A673 (cell line): ENCODE data around the gene FSIP1. TPM values are rescaled to one million over a fixed set of nuclear protein-coding genes. Genes with fewer than 3 reads are reported as not detected.

Source experiments
- BruUV-seq: library from RNA; stranded (reverse); fragments of 400-500 nt; replicated peaks from 2 replicates; lab custom pipeline; 2021; lab: Mats Ljungman, UMichigan
- CTCF ChIA-PET: fragments of 300-600 bp; sonication (Branson Sonifier 250); formaldehyde crosslinking; loops from one replicate; lab custom pipeline; 2022; ENCODE audit warnings: antibody characterized with exemption; lab: Charles Lee
- POLR2A ChIA-PET: fragments of 300-600 bp; sonication (Branson Sonifier 250); formaldehyde crosslinking; loops from one replicate; lab custom pipeline; 2022; ENCODE audit warnings: antibody characterized with exemption; ENCODE audit not compliant: low non-redundant PET; lab: Charles Lee
- DNase-seq: peaks from one replicate; pipeline ENCODE4 v3.0.0-alpha.2; 2015; ENCODE audit warnings: low spot score
- H3K27ac ChIP-seq: fragments of 200-600 bp; sonication (generic); 2 replicates; pipeline ENCODE4 v1.5.1; 2016; ENCODE audit warnings: mixed run types, low read depth, mild to moderate bottlenecking, mixed read lengths, antibody characterized with exemption, low read length; ENCODE audit not compliant: poor library complexity, severe bottlenecking
- H3K27me3 ChIP-seq: fragments of 200-600 bp; sonication (generic); replicated peaks from 2 replicates; pipeline ENCODE4 v1.6.1; 2017; ENCODE audit warnings: mixed run types, low read depth, mild to moderate bottlenecking, mixed read lengths, antibody characterized with exemption, low read length; ENCODE audit not compliant: insufficient read depth, poor library complexity
- H3K36me3 ChIP-seq: fragments of 200-600 bp; sonication (generic); 2 replicates; pipeline ENCODE4 v1.6.1; 2016; ENCODE audit warnings: mixed run types, mild to moderate bottlenecking, mixed read lengths, antibody characterized with exemption, low read length; ENCODE audit not compliant: insufficient read depth, poor library complexity, severe bottlenecking
- H3K4me1 ChIP-seq: fragments of 200-600 bp; sonication (generic); 2 replicates; pipeline ENCODE4 v1.6.1; 2017; ENCODE audit warnings: mixed run types, mild to moderate bottlenecking, mixed read lengths, antibody characterized with exemption, low read length; ENCODE audit not compliant: insufficient read depth, poor library complexity, severe bottlenecking
- H3K4me3 ChIP-seq: fragments of 200-600 bp; sonication (generic); 2 replicates; pipeline ENCODE4 v1.5.1; 2016; ENCODE audit warnings: low read depth, mixed run types, mild to moderate bottlenecking, mixed read lengths, low read length; ENCODE audit not compliant: poor library complexity, severe bottlenecking
- H3K9me3 ChIP-seq: fragments of 200-600 bp; sonication (generic); 2 replicates; pipeline ENCODE4 v1.6.1; 2016; ENCODE audit warnings: mixed run types, low read depth, mild to moderate bottlenecking, mixed read lengths, antibody characterized with exemption, low read length; ENCODE audit not compliant: poor library complexity, severe bottlenecking
- CTCF ChIP-seq: fragments of 300-800, 200-600 bp; sonication (generic); conservative IDR thresholded peaks from 2 replicates; pipeline ENCODE4 v1.5.1; 2017; ENCODE audit warnings: low read depth, mild to moderate bottlenecking, antibody characterized with exemption, low read length, moderate library complexity, mixed read lengths
- EZH2 ChIP-seq: fragments of 200-600 bp; sonication (generic); IDR thresholded peaks from 2 replicates; pipeline ENCODE4 v1.6.1; 2017; ENCODE audit warnings: borderline replicate concordance, low read depth, mild to moderate bottlenecking, mixed read lengths, antibody characterized with exemption, low read length; ENCODE audit not compliant: poor library complexity, severe bottlenecking
- intact Hi-C: fragments of 100-400 bp; cut with micrococcal nuclease; formaldehyde crosslinking; loops from one replicate; pipeline ENCODE4 v1.10.0; 2022; ENCODE audit not compliant: unreplicated experiment
- total RNA-seq: library from RNA; stranded (reverse); gene quantifications from 2 replicates; pipeline ENCODE4 v1.2.3, GENCODE V29; 2021

The FSIP1 gene
- total RNA-seq, 1 experiment from 2014 or later: 0.37 TPM

- no peak overlapping the region for H3K4me3 ChIP-seq
- ChIA-PET CTCF (no interaction called here), POLR2A (no interaction called here)
- DNase-seq: no peak
- TF ChIP-seq CTCF (no peak), EZH2 (no peak)
- peaks cover 5% of the 10 kb centered on the region for H3K27me3 ChIP-seq
- H3K36me3 ChIP-seq: no peaks in the 10 kb centered on the region
- no peaks in the 10 kb centered on the region for H3K9me3 ChIP-seq
- no peaks in the 10 kb centered on the region for H3K4me1 ChIP-seq
- intact Hi-C loops: no loop called here
- no peak overlapping the region for H3K27ac ChIP-seq
- BruUV-seq: no TSS peak
These were observed 36.5 kb downstream of the FSIP1 start for GRCh38 chr15:39746176-39746575.

- no peaks in the 10 kb centered on the region for H3K36me3 ChIP-seq
- ChIA-PET CTCF (no interaction called here), POLR2A (no interaction called here)
- TF ChIP-seq CTCF (no peak), EZH2 (no peak)
- peaks cover 5% of the 10 kb centered on the region for H3K27me3 ChIP-seq
- H3K27ac ChIP-seq: no peak overlapping the region
- BruUV-seq: no TSS peak
- no peaks in the 10 kb centered on the region for H3K4me1 ChIP-seq
- H3K4me3 ChIP-seq: no peak overlapping the region
- no peaks in the 10 kb centered on the region for H3K9me3 ChIP-seq
- intact Hi-C loops: no loop called here
- DNase-seq: no peak
These were observed 37.2 kb downstream of the FSIP1 start for GRCh38 chr15:39745415-39745814.

DNA sequence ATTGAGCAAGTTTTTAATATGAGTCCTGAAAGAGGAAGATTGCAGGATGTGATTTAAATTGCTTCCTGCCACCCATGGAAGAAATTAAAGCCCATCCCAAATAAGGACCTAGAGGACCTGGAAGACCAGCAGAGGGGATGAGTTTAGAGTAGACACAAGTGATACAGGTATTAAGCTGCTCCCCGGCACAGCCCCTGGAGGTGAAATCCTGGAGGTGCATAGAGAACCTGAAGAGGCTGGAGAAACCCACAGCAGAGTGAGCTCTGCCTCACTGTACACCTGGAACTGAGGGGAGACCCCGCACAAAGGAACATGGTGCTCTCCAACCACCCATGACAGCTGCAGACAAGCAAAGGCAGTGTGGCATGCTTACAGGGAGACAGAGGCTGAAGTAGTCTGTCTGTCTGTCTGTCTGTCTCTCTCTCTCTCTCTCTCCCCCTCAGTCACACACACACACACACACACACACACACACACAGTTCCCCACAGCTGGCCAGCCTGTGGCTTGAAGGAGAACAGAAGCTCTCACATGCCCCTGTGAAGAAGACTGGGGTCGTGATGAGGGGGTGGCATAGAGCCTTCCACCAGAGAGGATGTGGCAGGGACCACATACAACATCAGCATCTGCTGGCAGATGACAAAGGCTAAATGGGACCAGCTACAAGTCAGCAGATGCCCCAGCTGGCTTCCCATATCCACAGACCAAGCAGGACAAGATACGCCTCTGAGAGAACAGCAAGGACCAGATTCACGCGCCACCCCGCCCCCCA, 38.1 kb downstream of the FSIP1 start:
- ChIA-PET CTCF (no interaction called here), POLR2A (no interaction called here)
- Histone ChIP-seq H3K36me3 (no peaks in the 10 kb centered on the region), H3K27ac (no peak overlapping the region), H3K4me3 (no peak overlapping the region), H3K27me3 (peaks cover 5% of the 10 kb centered on the region), H3K9me3 (no peaks in the 10 kb centered on the region), H3K4me1 (no peaks in the 10 kb centered on the region)
- intact Hi-C loops: no loop called here
- BruUV-seq: no TSS peak
- DNase-seq: no peak
- no peak for TF ChIP-seq EZH2

- no peak for DNase-seq
- CTCF ChIA-PET: no interaction called here
- no peak overlapping the region for H3K27ac ChIP-seq
- intact Hi-C loops: no loop called here
- peaks cover 3% of the 10 kb centered on the region for H3K27me3 ChIP-seq
- POLR2A ChIA-PET: no interaction called here
- BruUV-seq: no TSS peak
- H3K4me1 ChIP-seq: no peaks in the 10 kb centered on the region
- no peaks in the 10 kb centered on the region for H3K9me3 ChIP-seq
- no peak overlapping the region for H3K4me3 ChIP-seq
- TF ChIP-seq CTCF (no peak), EZH2 (no peak)
- no peaks in the 10 kb centered on the region for H3K36me3 ChIP-seq
These were observed 39.0 kb downstream of the FSIP1 start for GRCh38 chr15:39743611-39744010.
